Thyroid gland (tissue), 4 donors: ENCODE data around the gene NGEF. TPM values are rescaled to one million over a fixed set of nuclear protein-coding genes. Genes with fewer than 3 reads are reported as not detected.

Experiments
- DNase-seq, 2 donors: peaks; one replicate each; pipeline ENCODE4 v3.0.0-alpha.2; 2019
- H3K27ac ChIP-seq, 3 donors: fragments of 200-600 bp; sonication (generic); 1 replicate in 2 of 3; 2 replicates in 1 of 3; pipeline ENCODE4 v1.5.1; 2016 to 2019; ENCODE audit warnings: mild to moderate bottlenecking in 1 of 3, moderate library complexity in 1 of 3
- H3K27me3 ChIP-seq: fragments of 200-600 bp; sonication (generic); one replicate; pipeline ENCODE4 v1.5.1; 2019
- H3K36me3 ChIP-seq, 2 donors: fragments of 200-600 bp; sonication (generic); one replicate each; pipeline ENCODE4 v1.5.1; 2016 to 2019
- H3K4me1 ChIP-seq, 2 donors: fragments of 200-600 bp; sonication (generic); one replicate each; pipeline ENCODE4 v1.5.1; 2017 to 2019
- H3K4me3 ChIP-seq, 3 donors: fragments of 200-600 bp; sonication (generic); replicated peaks in 1 of 3; 1 replicate in 2 of 3; 2 replicates in 1 of 3; pipeline ENCODE4 v1.5.1; 2016; ENCODE audit warnings: mild to moderate bottlenecking in 1 of 3
- H3K9me3 ChIP-seq: fragments of 200-600 bp; sonication (generic); one replicate; pipeline ENCODE4 v1.5.1; 2017
- CTCF ChIP-seq, 6 experiments: fragments of 200-600 bp in 3 of 6; fragments of 450-650 bp in 3 of 6; sonication (generic) in 3 of 6; IDR thresholded peaks; one replicate each; pipeline ENCODE4 v1.5.1; 2016 to 2019; ENCODE audit warnings: antibody characterized with exemption in 6 of 6, mild to moderate bottlenecking in 2 of 6, inconsistent platforms in 1 of 6, moderate library complexity in 1 of 6
- POLR2A ChIP-seq, 2 donors: fragments of 450-650 bp; IDR thresholded peaks; one replicate each; pipeline ENCODE4 v1.6.1; 2017; ENCODE audit warnings: antibody characterized with exemption in 2 of 2, mild to moderate bottlenecking in 2 of 2, moderate library complexity in 1 of 2
- WGBS, 2 donors: methylation state at CpG; one replicate each; pipeline ENCODE4 v1.1.5; 2017; 5-methylcytosine and 5-hydroxymethylcytosine counted together
- intact Hi-C: fragments of 100-400 bp; cut with DNase I; formaldehyde crosslinking; loops from one replicate; pipeline ENCODE4 v1.15.1; 2023
- total RNA-seq, 4 donors: library from RNA; depleted of rRNA; stranded (reverse); fragments of >200 nt; gene quantifications; one replicate each; pipeline ENCODE4 v1.2.3, GENCODE V29; 2016

The NGEF gene
- total RNA-seq, 4 donors from 2014 or later, result 0.11 to 2.1 TPM; not detected in 2

DNA sequence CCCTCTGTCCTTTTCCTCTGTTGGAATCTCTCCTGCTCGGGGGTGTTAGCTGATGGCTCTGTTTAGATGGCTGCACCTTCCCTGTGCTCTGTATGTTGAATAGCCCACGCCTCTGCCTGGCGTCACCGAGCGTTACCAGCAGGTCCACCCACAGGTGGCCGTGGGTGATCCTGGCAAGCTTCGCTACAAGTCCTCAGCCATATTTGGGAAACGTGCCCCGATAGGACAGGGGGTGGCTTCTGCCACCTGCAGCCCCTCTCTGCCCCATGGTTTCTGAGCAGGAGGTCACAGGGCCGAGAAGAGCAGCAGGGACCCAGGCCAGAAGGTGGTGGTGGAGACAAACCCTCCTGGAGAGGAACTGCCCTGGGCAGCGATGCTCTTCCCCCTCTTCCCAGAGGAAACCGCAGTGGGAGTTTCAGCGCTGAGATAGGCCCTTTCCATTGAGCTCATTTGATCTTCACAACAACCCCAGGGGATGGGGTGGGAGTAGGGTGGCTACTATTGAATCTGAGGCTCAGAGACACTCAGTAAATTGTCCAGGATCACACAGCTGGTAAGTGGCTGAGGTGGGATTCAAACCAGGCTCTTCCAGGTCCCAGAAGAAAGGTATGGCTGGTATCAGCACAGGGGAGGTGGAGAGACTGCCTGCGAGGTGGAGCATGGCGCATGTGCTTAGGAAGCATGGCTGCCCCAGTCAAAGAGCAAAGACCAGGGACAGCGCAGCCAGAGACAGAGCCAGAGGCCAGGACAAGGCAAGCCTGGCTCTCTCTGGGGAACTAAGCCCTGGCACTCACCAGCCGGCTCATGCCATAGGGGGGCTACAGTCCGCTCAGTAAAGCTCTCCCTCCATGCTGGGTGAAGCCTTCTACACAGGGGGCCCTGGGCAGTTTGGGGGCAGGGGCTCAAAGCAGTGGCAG is 15.0 kb downstream of the NGEF start:
- no peak for DNase-seq
- no peak overlapping the region for H3K4me3 ChIP-seq
- H3K27ac ChIP-seq, result no peak overlapping the region
- no peaks in the 10 kb centered on the region for H3K4me1 ChIP-seq
- no peaks in the 10 kb centered on the region for H3K9me3 ChIP-seq
- no peaks in the 10 kb centered on the region for H3K27me3 ChIP-seq
- TF ChIP-seq CTCF (IDR thresholded peaks at IDR 0.05), result no peak
- no peak for TF ChIP-seq POLR2A (IDR thresholded peaks at IDR 0.05)
- H3K36me3 ChIP-seq, result no peaks in the 10 kb centered on the region
- intact Hi-C loops, result no loop called here
- 85 to 93% methylated on average over 15 to 18 of the region's 18 CpGs for WGBS, 2 donors

- H3K4me3 ChIP-seq, result no peak overlapping the region
- H3K36me3 ChIP-seq, result no peaks in the 10 kb centered on the region
- DNase-seq, result no peak
- 40 to 60% methylated on average over 5 of the region's 5 CpGs for WGBS, 2 donors
- H3K27ac ChIP-seq, result no peak overlapping the region
- TF ChIP-seq POLR2A (IDR thresholded peaks at IDR 0.05) (no peak), CTCF (IDR thresholded peaks at IDR 0.05) (no peak)
- H3K27me3 ChIP-seq, result no peaks in the 10 kb centered on the region
- no peaks in the 10 kb centered on the region for H3K9me3 ChIP-seq
- H3K4me1 ChIP-seq, result no peaks in the 10 kb centered on the region
- intact Hi-C loops, result no loop called here
These were observed 18.6 kb downstream of the NGEF start for GRCh38 chr2:232994446-232994845.

DNA sequence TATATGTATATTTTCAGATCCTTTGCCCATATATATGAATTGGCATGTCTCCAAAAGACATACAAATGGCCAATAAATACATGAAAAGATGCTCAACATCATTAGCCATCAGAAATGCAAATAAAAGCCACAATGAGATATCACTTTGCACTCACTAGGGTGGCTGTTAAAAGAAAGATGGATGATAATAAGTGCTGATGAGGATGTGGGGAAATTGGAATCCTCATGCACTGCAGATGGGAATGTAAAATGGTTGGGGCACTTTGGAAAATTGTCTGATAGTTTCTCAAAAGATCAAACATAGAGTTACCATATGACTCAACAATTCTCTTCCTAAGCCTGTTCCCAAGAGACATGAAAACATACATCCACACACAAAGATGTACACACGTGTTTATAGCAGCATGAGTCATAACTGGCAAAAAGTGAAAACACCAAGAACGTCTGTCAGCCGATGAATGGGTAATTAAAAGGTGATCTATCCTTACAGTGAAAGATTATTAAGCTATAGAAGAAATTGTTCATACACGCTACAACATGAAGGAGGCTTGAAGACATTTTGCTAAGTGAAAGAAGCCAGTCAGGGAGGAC is 19.7 kb downstream of the NGEF start:
- H3K9me3 ChIP-seq, result no peaks in the 10 kb centered on the region
- peaks cover 0 to 4% of the 10 kb centered on the region in 2 donors for H3K4me1 ChIP-seq
- H3K36me3 ChIP-seq, result no peaks in the 10 kb centered on the region
- WGBS, 2 donors, result 81 to 91% methylated on average over 4 of the region's 4 CpGs
- no peak for DNase-seq
- no peak overlapping the region for H3K27ac ChIP-seq
- TF ChIP-seq CTCF (IDR thresholded peaks at IDR 0.05), result no peak
- no peak for TF ChIP-seq POLR2A (IDR thresholded peaks at IDR 0.05)
- H3K4me3 ChIP-seq, result no peak overlapping the region
- H3K27me3 ChIP-seq, result no peaks in the 10 kb centered on the region
- intact Hi-C loops, result no loop called here

DNA sequence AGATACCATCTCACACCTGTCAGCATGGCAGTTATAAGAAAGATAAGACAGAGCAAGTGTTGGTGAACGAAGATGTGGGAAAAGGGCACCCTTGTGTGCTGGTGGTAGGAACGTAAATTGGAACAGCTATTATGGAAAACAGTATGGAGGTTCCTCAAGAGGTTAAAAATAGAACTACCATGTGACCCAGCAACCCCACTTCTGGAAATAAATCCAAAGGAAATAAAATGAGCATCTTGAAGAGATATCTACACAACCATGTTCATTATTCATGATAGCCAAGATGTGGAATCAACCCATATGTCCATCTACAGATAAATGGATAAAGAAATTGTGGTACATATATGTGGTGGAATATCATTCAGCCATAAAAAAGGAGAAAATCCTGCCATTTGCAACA is 26.9 kb downstream of the NGEF start:
- Histone ChIP-seq H3K27me3 (no peaks in the 10 kb centered on the region), H3K9me3 (no peaks in the 10 kb centered on the region), H3K4me3 (no peak overlapping the region), H3K36me3 (no peaks in the 10 kb centered on the region), H3K4me1 (peaks cover 0 to 12% of the 10 kb centered on the region in 2 donors), H3K27ac (no peak overlapping the region)
- no peak for DNase-seq
- TF ChIP-seq POLR2A (IDR thresholded peaks at IDR 0.05), result no peak
- no peak for TF ChIP-seq CTCF (IDR thresholded peaks at IDR 0.05)
- intact Hi-C loops, result no loop called here
- WGBS, 2 donors, result 93 to 94% methylated on average over 2 of the region's 2 CpGs
